GM12874 (cell line): ENCODE results near the gene HBA1.

Experiments used
- CTCF ChIP-seq: IDR thresholded peaks from 2 replicates; pipeline ENCODE4 v1.5.1; 2011; ENCODE audit warnings: low read depth, mild to moderate bottlenecking, control low read depth, low read length, moderate library complexity; ENCODE audit not compliant: insufficient read depth

Gene HBA1

GRCh38 chr16:189604-190186 lies 13.2 kb downstream of the HBA1 start:
- no peak for TF ChIP-seq CTCF

GRCh38 chr16:191831-192230 lies 15.4 kb downstream of the HBA1 start:
- no peak for TF ChIP-seq CTCF

- no peak for TF ChIP-seq CTCF
These were observed 16.2 kb downstream of the HBA1 start for GRCh38 chr16:192686-193085.

GRCh38 chr16:193441-193840 lies 17.0 kb downstream of the HBA1 start:
- TF ChIP-seq CTCF, result no peak

- no peak for TF ChIP-seq CTCF
These were observed 18.0 kb downstream of the HBA1 start for GRCh38 chr16:194516-194915.

GRCh38 chr16:200388-200787 lies 23.9 kb downstream of the HBA1 start:
- no peak for TF ChIP-seq CTCF

- TF ChIP-seq CTCF, result no peak
These were observed 26.8 kb downstream of the HBA1 start for GRCh38 chr16:203246-203645.
